ENCODE results near the gene SKA3. TPM values are rescaled to one million over a fixed set of nuclear protein-coding genes. Genes with fewer than 3 reads are reported as not detected.

Gene SKA3
- polyA plus RNA-seq, 1 donor (not counting 4 experiments of a cell fraction or from before 2014, with no cell fraction given), result 13.4 TPM

- no peak for TF ChIP-seq CTCF (optimal IDR thresholded peaks at IDR 0.05 in 1 of 3, IDR thresholded peaks at IDR 0.05 in 1 of 3, conservative IDR thresholded peaks at IDR 0.05 in 1 of 3; ENCODE audit: extremely low read depth in 1 of 3, insufficient read depth in 2 of 3, low read length in 3 of 3)
- no peak for TF ChIP-seq EZH2 (IDR thresholded peaks at IDR 0.05; ENCODE audit: low read length)
- no peak for FAIRE-seq
- no peak overlapping the region for H3K4me2 ChIP-seq (ENCODE audit: control insufficient read depth, extremely low read depth, insufficient read depth, low read depth, low read length)
- no peak overlapping the region for H2AFZ ChIP-seq (ENCODE audit: control insufficient read depth, low read length)
- peaks cover 4 to 6% of the 10 kb centered on the region in 2 experiments for H3K36me3 ChIP-seq (ENCODE audit: control insufficient read depth in 2 of 2, extremely low read depth in 1 of 2, insufficient read depth in 2 of 2, low read length in 2 of 2)
- H4K20me1 ChIP-seq (ENCODE audit: control insufficient read depth, extremely low read depth, insufficient read depth, low read length), result no peaks in the 10 kb centered on the region
- no peak overlapping the region for H3K27ac ChIP-seq (ENCODE audit: control insufficient read depth, insufficient read depth, low read length)
- no peak overlapping the region for H3K9ac ChIP-seq (ENCODE audit: control insufficient read depth, extremely low read depth, insufficient read depth, low read length)
- dilution Hi-C loops (cut with MboI; ENCODE audit: extremely low pct_ligation_motif_present, low sequenced_read_pairs), result no loop called here
- no peak for DNase-seq (ENCODE audit: low read depth, low spot score)
- H3K4me3 ChIP-seq (ENCODE audit: control insufficient read depth in 2 of 3, extremely low read depth in 1 of 3, insufficient read depth in 2 of 3, low read depth in 1 of 3, low read length in 3 of 3), result no peak overlapping the region
- H3K9me3 ChIP-seq (ENCODE audit: control insufficient read depth, low read depth, low read length), result no peaks in the 10 kb centered on the region
- no peaks in the 10 kb centered on the region for H3K79me2 ChIP-seq (ENCODE audit: control insufficient read depth, insufficient read depth, low read length)
- H3K27me3 ChIP-seq (ENCODE audit: control insufficient read depth, extremely low read depth, insufficient read depth, low read length), result no peaks in the 10 kb centered on the region
- no peaks in the 10 kb centered on the region for H3K9me1 ChIP-seq (ENCODE audit: control insufficient read depth, extremely low read depth, insufficient read depth, low read length)
- H3K4me1 ChIP-seq (ENCODE audit: control insufficient read depth, extremely low read depth, insufficient read depth, low read length), result no peaks in the 10 kb centered on the region
These were observed 24.0 kb downstream of the SKA3 start for GRCh38 chr13:21152251-21152899.

GRCh38 chr13:21150013-21150412, 26.3 kb downstream of the SKA3 start:
- no peaks in the 10 kb centered on the region for H3K9me1 ChIP-seq (ENCODE audit: control insufficient read depth, extremely low read depth, insufficient read depth, low read length)
- no peak overlapping the region for H3K4me3 ChIP-seq (ENCODE audit: control insufficient read depth in 2 of 3, extremely low read depth in 1 of 3, insufficient read depth in 2 of 3, low read depth in 1 of 3, low read length in 3 of 3)
- no peaks in the 10 kb centered on the region for H3K9me3 ChIP-seq (ENCODE audit: control insufficient read depth, low read depth, low read length)
- FAIRE-seq, result no peak
- no peak for DNase-seq (ENCODE audit: low read depth, low spot score)
- H3K9ac ChIP-seq (ENCODE audit: control insufficient read depth, extremely low read depth, insufficient read depth, low read length), result no peak overlapping the region
- no peaks in the 10 kb centered on the region for H4K20me1 ChIP-seq (ENCODE audit: control insufficient read depth, extremely low read depth, insufficient read depth, low read length)
- peaks cover 6 to 10% of the 10 kb centered on the region in 2 experiments for H3K36me3 ChIP-seq (ENCODE audit: control insufficient read depth in 2 of 2, extremely low read depth in 1 of 2, insufficient read depth in 2 of 2, low read length in 2 of 2)
- H3K79me2 ChIP-seq (ENCODE audit: control insufficient read depth, insufficient read depth, low read length), result peaks cover 9% of the 10 kb centered on the region
- H3K4me2 ChIP-seq (ENCODE audit: control insufficient read depth, extremely low read depth, insufficient read depth, low read depth, low read length), result no peak overlapping the region
- H3K27ac ChIP-seq (ENCODE audit: control insufficient read depth, insufficient read depth, low read length), result no peak overlapping the region
- no peaks in the 10 kb centered on the region for H3K27me3 ChIP-seq (ENCODE audit: control insufficient read depth, extremely low read depth, insufficient read depth, low read length)
- no peak overlapping the region for H2AFZ ChIP-seq (ENCODE audit: control insufficient read depth, low read length)
- TF ChIP-seq CTCF (optimal IDR thresholded peaks at IDR 0.05 in 1 of 3, IDR thresholded peaks at IDR 0.05 in 1 of 3, conservative IDR thresholded peaks at IDR 0.05 in 1 of 3; ENCODE audit: extremely low read depth in 1 of 3, insufficient read depth in 2 of 3, low read length in 3 of 3) (no peak), EZH2 (IDR thresholded peaks at IDR 0.05; ENCODE audit: low read length) (no peak)
- dilution Hi-C loops (cut with MboI; ENCODE audit: extremely low pct_ligation_motif_present, low sequenced_read_pairs), result no loop called here
- H3K4me1 ChIP-seq (ENCODE audit: control insufficient read depth, extremely low read depth, insufficient read depth, low read length), result no peaks in the 10 kb centered on the region
